ENCODE results near the gene LYST. TPM values are rescaled to one million over a fixed set of nuclear protein-coding genes. Genes with fewer than 3 reads are reported as not detected.

Gene LYST
- total and polyA plus RNA-seq, 2 of the 8 experiments (the other 6 are each of a cell fraction or from before 2014, with no cell fraction given), result 0.29 to 0.58 TPM

- H3K36me3 ChIP-seq (ENCODE audit: control insufficient read depth in 2 of 4, insufficient read depth in 4 of 4, low read length in 3 of 4), result no peaks in the 10 kb centered on the region; a peak in 2 of 8 replicates
- FAIRE-seq, result peak; percentile 74
- H4K91ac ChIP-seq (replicated peaks; ENCODE audit: insufficient read length, low read length), result no peak overlapping the region
- no peaks in the 10 kb centered on the region for H4K20me1 ChIP-seq (replicated peaks in 1 of 2; ENCODE audit: control insufficient read depth in 1 of 2, insufficient read depth in 2 of 2, low read length in 2 of 2)
- peak overlapping the region in 1 of 4 experiments; percentile 29; a peak in 2 of 7 replicates for H3K9ac ChIP-seq (replicated peaks in 1 of 4; ENCODE audit: extremely low read depth in 1 of 4, low read depth in 3 of 4, low read length in 3 of 4)
- peak overlapping the region; percentile 52 to 56; a peak in 2 of 4 replicates for H3K4me2 ChIP-seq (ENCODE audit: insufficient read depth in 1 of 2, low read depth in 2 of 2, low read length in 2 of 2)
- no peak overlapping the region for H2AK5ac ChIP-seq (ENCODE audit: low read depth, low read length)
- H3K56ac ChIP-seq (replicated peaks; ENCODE audit: insufficient read length, low read depth, low read length), result no peak overlapping the region
- peak overlapping the region; percentile 69 for H2BK12ac ChIP-seq (ENCODE audit: low read depth, low read length)
- peaks cover 8% of the 10 kb centered on the region; the same call in 1 of the 2 replicates for H3K23me2 ChIP-seq (ENCODE audit: low read depth, low read length)
- H3K79me1 ChIP-seq (ENCODE audit: low read depth, low read length), result no peaks in the 10 kb centered on the region
- 29% methylated on average over 7 of the region's 7 CpGs; no CpG with 5 or more reads in 1 of the 2 experiments for WGBS, 2 experiments (ENCODE audit: extremely low coverage in 1 of 2, insufficient coverage in 1 of 2, insufficient read length in 1 of 2, insufficient replicate concordance in 2 of 2, low coverage in 1 of 2, low lambda C conversion rate in 2 of 2, missing lambda C conversion rate in 1 of 2)
- H3K27ac ChIP-seq (ENCODE audit: low read depth, low read length), result peak overlapping the region; percentile 67
- no peak overlapping the region for H4K5ac ChIP-seq (ENCODE audit: insufficient read length, low read depth, low read length)
- H3K9me3 ChIP-seq (ENCODE audit: insufficient read depth in 2 of 2, low read depth in 1 of 2, low read length in 1 of 2), result no peaks in the 10 kb centered on the region
- no peak overlapping the region for H3K14ac ChIP-seq (ENCODE audit: insufficient read length)
- peak overlapping the region; percentile 85; the same call in 1 of the 2 replicates for H2BK5ac ChIP-seq (ENCODE audit: low read depth, low read length)
- no peak overlapping the region for H2AFZ ChIP-seq (ENCODE audit: low read length)
- H3K79me2 ChIP-seq (ENCODE audit: control insufficient read depth in 1 of 2, insufficient read depth in 2 of 2, low read length in 2 of 2), result peaks cover 0 to 70% of the 10 kb centered on the region in 2 experiments; a peak in 2 of 4 replicates
- H3K18ac ChIP-seq (ENCODE audit: extremely low read depth, low read length), result 0 out of 2 replicates have a peak overlapping the region, but pooled peaks have one; percentile 53
- H2BK15ac ChIP-seq (ENCODE audit: low read length), result no peak overlapping the region; the same call in 1 of the 2 replicates
- peak overlapping the region; percentile 50 for H2BK120ac ChIP-seq (replicated peaks; ENCODE audit: low read depth, low read length)
- H3K4me3 ChIP-seq (ENCODE audit: extremely low read depth in 1 of 4, insufficient read depth in 2 of 4, low read depth in 3 of 4, low read length in 4 of 4), result peak overlapping the region in 3 of 4 experiments; percentile 9 to 52 (median 32); a peak in 3 of 8 replicates
- no peaks in the 10 kb centered on the region for H3K27me3 ChIP-seq (replicated peaks in 1 of 4; ENCODE audit: control insufficient read depth in 3 of 4, extremely low read depth in 1 of 4, insufficient read depth in 3 of 4, low read length in 3 of 4)
- DNase-seq (ENCODE audit: low read depth in 1 of 2, low spot score in 2 of 2), result no peak
- H2BK20ac ChIP-seq (ENCODE audit: low read length), result no peak overlapping the region
- no peak overlapping the region for H4K8ac ChIP-seq (ENCODE audit: extremely low read depth, insufficient read depth, low read length)
- CTCF ChIA-PET (ENCODE audit: partially characterized antibody), result interaction anchor here (0.9 to 1.4 kb wide), 4 partner anchors 10 to 170 kb away, joined by 3 to 7 read pairs (median 4); partner anchors contain the start of gene B3GALNT2
- H3K4me1 ChIP-seq (replicated peaks in 1 of 4; ENCODE audit: control insufficient read depth in 3 of 4, insufficient read depth in 4 of 4, low read length in 3 of 4), result peaks cover 0 to 30% (median 18%) of the 10 kb centered on the region in 4 experiments; a peak in 6 of 7 replicates
- no peak overlapping the region for H3K4ac ChIP-seq (replicated peaks; ENCODE audit: insufficient read length, low read depth, low read length)
- POLR2A ChIA-PET (ENCODE audit: partially characterized antibody), result interaction anchor here (0.6 to 1.9 kb wide), 12 partner anchors 8 to 170 kb away, joined by 3 to 7 read pairs (median 4); partner anchors contain the start of gene B3GALNT2
- no peak overlapping the region for H3K23ac ChIP-seq (ENCODE audit: insufficient read length)
- TF ChIP-seq FOSL1 (IDR thresholded peaks at IDR 0.05; ENCODE audit: insufficient read depth, low read depth, low read length), result no peak
- no peak for TF ChIP-seq BACH1 (IDR thresholded peaks at IDR 0.05; ENCODE audit: low read length)
- no peak for TF ChIP-seq CHD2 (IDR thresholded peaks at IDR 0.05; ENCODE audit: low read length)
- TF ChIP-seq POLR2A (IDR thresholded peaks at IDR 0.05; ENCODE audit: control extremely low read depth in 1 of 2, low read depth in 2 of 2, low read length in 2 of 2), result peak; percentile 35 to 40; a peak in 2 of 3 replicates
- no peak for TF ChIP-seq CHD1 (IDR thresholded peaks at IDR 0.05; ENCODE audit: low read depth, low read length)
- TF ChIP-seq SAP30 (IDR thresholded peaks at IDR 0.05; ENCODE audit: insufficient read depth, insufficient replicate concordance, low read length), result no peak
- no peak for TF ChIP-seq RNF2 (IDR thresholded peaks at IDR 0.05; ENCODE audit: borderline replicate concordance, low read depth, low read length, missing control alignments, poor library complexity, severe bottlenecking)
- TF ChIP-seq CEBPB (IDR thresholded peaks at IDR 0.05; ENCODE audit: low read depth, low read length), result no peak
- TF ChIP-seq SP2 (IDR thresholded peaks at IDR 0.05; ENCODE audit: low read length), result no peak
- TF ChIP-seq POLR2AphosphoS5 (IDR thresholded peaks at IDR 0.05; ENCODE audit: low read depth, low read length), result no peak
- TF ChIP-seq NRF1 (IDR thresholded peaks at IDR 0.05; ENCODE audit: low read depth, low read length), result no peak
- TF ChIP-seq YY1 (IDR thresholded peaks at IDR 0.05; ENCODE audit: low read depth, low read length), result 0 out of 2 replicates have a peak, but pooled peaks have one; percentile 5
- TF ChIP-seq SIN3A (conservative IDR thresholded peaks at IDR 0.05 in 1 of 2, IDR thresholded peaks at IDR 0.05 in 1 of 2; ENCODE audit: low read depth in 1 of 2, low read length in 2 of 2), result peak; percentile 42 to 55; a peak in 1 of 4 replicates
- no peak for TF ChIP-seq CREB1 (IDR thresholded peaks at IDR 0.05)
Observed at GRCh38 chr1:235673981-235674380, 192.7 kb downstream of the LYST start.

All from H1 (cell line).